A549 (cell line): ENCODE data around the gene MZT2B. TPM values are rescaled to one million over a fixed set of nuclear protein-coding genes. Genes with fewer than 3 reads are reported as not detected.
"Not testable (repeated sequence)": the region's sequence is repeated elsewhere in the genome, so short reads cannot be mapped to it uniquely, and the experiment has no call there.

Experiments
- ATAC-seq, 2 experiments: fragments of 200-7000 bp in 1 of 2; fragments of >200 bp in 1 of 2; cut with Nextera tagmentation in 1 of 2; cut with Tn5 transposase in 1 of 2; 3 replicates each; pipeline versions ENCODE4 v1.8.0 to v1.9.1; 2018 to 2020; ENCODE audit warnings: mild to moderate bottlenecking in 1 of 2, moderate library complexity in 1 of 2
- CTCF ChIA-PET: fragments of 300-600 bp; sonication (Branson Sonifier 250); formaldehyde crosslinking; extraction: SDS; loops from one replicate; lab custom pipeline; 2021; ENCODE audit warnings: antibody characterized with exemption, inconsistent platforms; lab: Yijun Ruan, JAX
- POLR2A ChIA-PET: fragments of 350-600 bp; formaldehyde crosslinking; extraction: SDS; loops from one replicate; lab custom pipeline; 2021; ENCODE audit warnings: antibody characterized with exemption, inconsistent platforms; lab: Yijun Ruan, JAX
- DNase-seq, 2 experiments: peaks; one replicate each; pipeline versions ENCODE4 v3.0.0 to v3.0.0-alpha.2; 2011 to 2016; ENCODE audit warnings: low read depth in 1 of 2, low spot score in 1 of 2
- FAIRE-seq: peaks from 2 replicates; lab custom pipeline; 2011; peaks lifted over from hg19 to GRCh38; lab: Jason Lieb, UNC
- H3K27ac ChIP-seq, 2 experiments: fragments of >200 bp; sonication (Bioruptor Twin); formaldehyde crosslinking; 3 replicates each; pipeline ENCODE4 v1.5.1; 2016 to 2017
- H3K4me1 ChIP-seq: fragments of >200 bp; sonication (Bioruptor Twin); formaldehyde crosslinking; 3 replicates; pipeline ENCODE4 v1.6.1; 2016
- H3K4me2 ChIP-seq: fragments of >200 bp; sonication (Bioruptor Twin); formaldehyde crosslinking; 3 replicates; pipeline ENCODE4 v1.6.1; 2016
- H3K4me3 ChIP-seq: fragments of >200 bp; sonication (Bioruptor Twin); formaldehyde crosslinking; 3 replicates; pipeline ENCODE4 v1.5.1; 2016
- H3K9me3 ChIP-seq: fragments of >200 bp; sonication (Bioruptor Twin); formaldehyde crosslinking; 3 replicates; pipeline ENCODE4 v1.6.1; 2016
- EHF ChIP-seq: fragments of 250-450 bp; sonication (Bioruptor Pico); IDR thresholded peaks from 2 replicates; pipeline ENCODE4 v1.5.0; 2020; ENCODE audit warnings: mild to moderate bottlenecking
- EP300 ChIP-seq, 2 experiments: fragments of >200 bp; sonication (Bioruptor Twin); formaldehyde crosslinking; IDR thresholded peaks; 2 replicates in 1 of 2; 3 replicates in 1 of 2; pipeline ENCODE4 v1.6.1; 2016 to 2017
- MAX ChIP-seq: IDR thresholded peaks from 2 replicates; pipeline ENCODE4 v1.6.1; 2012
- MAZ ChIP-seq: fragments of 150-350 bp; IDR thresholded peaks from 2 replicates; pipeline ENCODE4 v1.6.1; 2014; ENCODE audit warnings: antibody characterized with exemption, low read depth, low read length, borderline replicate concordance
- NR3C1 ChIP-seq: fragments of >200 bp; sonication (Bioruptor Twin); formaldehyde crosslinking; IDR thresholded peaks from 3 replicates; pipeline ENCODE4 v1.6.1; 2017
- PHF8 ChIP-seq: fragments of 200-600 bp; sonication (generic); IDR thresholded peaks from 2 replicates; pipeline ENCODE4 v1.6.1; 2016; ENCODE audit warnings: low read depth, mild to moderate bottlenecking, antibody characterized with exemption, moderate library complexity, borderline replicate concordance
- POLR2A ChIP-seq: IDR thresholded peaks from 2 replicates; pipeline ENCODE4 v1.6.1; 2012; ENCODE audit warnings: mild to moderate bottlenecking, low read length
- RAD21 ChIP-seq, 2 experiments: fragments of >200 bp in 1 of 2; sonication (Bioruptor Twin) in 1 of 2; formaldehyde crosslinking in 1 of 2; IDR thresholded peaks in 1 of 2; conservative IDR thresholded peaks in 1 of 2; 2 replicates in 1 of 2; 3 replicates in 1 of 2; pipeline ENCODE4 v1.6.1; 2012 to 2018; ENCODE audit warnings: inconsistent platforms in 1 of 2
- RNF2 ChIP-seq: fragments of 200-600 bp; sonication (generic); IDR thresholded peaks from 2 replicates; pipeline ENCODE4 v1.6.1; 2016; ENCODE audit warnings: low read depth, mild to moderate bottlenecking, antibody characterized with exemption, moderate library complexity, borderline replicate concordance
- ZC3H11A ChIP-seq: fragments of 450-650 bp; IDR thresholded peaks from 2 replicates; pipeline ENCODE4 v1.6.1; 2014; ENCODE audit warnings: antibody characterized with exemption, mild to moderate bottlenecking
- WGBS: methylation state at CpG from one replicate; pipeline ENCODE4 v1.1.6; 2017; ENCODE audit errors: missing lambda C conversion rate; 5-methylcytosine and 5-hydroxymethylcytosine counted together
- polyA plus RNA-seq, 4 experiments: library from polyadenylated mRNA; depleted of rRNA in 3 of 4; stranded (reverse); fragments of >200 nt; fragmentation: RNase III in 1 of 4; extraction: RNeasy Plus Mini Kit Qiagen cat#74134 plus additional on column Dnase treatment in 1 of 4; gene quantifications; 2 replicates in 3 of 4; 3 replicates in 1 of 4; pipeline ENCODE4 v1.2.3, GENCODE V29; 2011 to 2017

MZT2B gene
- polyA plus RNA-seq, 2 of the 4 experiments (the other 2 are of a cell fraction), result 102 to 273 TPM

DNA sequence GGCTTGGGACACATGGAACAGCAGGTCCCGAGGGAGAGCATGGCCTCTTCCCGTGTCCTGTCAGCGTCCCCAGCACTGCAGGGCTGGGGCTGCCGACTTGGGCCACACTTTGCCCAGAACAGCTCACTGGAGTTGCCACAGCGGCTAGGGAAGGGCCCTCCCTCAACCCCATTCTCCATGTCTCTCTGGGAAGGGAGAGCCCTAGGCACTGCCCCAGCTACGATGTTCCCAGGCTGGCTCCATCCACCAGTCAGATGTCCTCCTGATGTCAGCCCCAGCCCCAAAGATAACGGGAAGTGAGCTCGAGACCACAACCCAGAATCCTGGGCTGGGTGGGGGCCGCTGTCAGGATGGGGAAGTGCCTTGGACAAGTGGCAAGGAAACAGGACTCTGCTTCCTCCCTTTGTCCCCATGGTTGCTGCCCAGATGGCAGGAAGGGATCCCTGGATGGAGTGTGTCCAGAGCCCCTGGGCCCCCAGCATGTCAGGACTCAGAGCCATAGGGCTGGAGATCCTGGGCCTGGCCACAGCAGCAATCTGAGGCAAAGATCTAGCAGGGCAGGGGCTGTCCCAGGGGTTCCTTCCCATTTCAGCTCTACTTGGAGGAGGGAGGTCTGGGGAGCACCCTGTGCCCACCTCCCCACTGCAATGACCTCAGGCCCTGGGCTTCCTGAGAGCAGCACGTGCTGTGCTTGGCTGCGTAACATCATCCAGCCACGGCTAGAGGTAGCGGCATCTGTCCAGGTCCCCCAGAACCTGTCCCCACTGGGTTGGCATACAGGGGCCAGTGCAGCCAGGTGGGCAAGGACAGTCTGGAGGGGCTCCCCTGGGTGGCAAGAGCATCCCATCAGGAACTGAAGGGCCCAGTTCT, 39.4 kb upstream of the MZT2B start:
- FAIRE-seq, ATAC-seq, H3K4me3 ChIP-seq, H3K4me2 ChIP-seq, H3K27ac ChIP-seq, CTCF ChIA-PET, H3K9me3 ChIP-seq, DNase-seq, H3K4me1 ChIP-seq, POLR2A ChIA-PET: not testable (repeated sequence)
- 88% methylated on average over 6 of the region's 13 CpGs for WGBS

DNA sequence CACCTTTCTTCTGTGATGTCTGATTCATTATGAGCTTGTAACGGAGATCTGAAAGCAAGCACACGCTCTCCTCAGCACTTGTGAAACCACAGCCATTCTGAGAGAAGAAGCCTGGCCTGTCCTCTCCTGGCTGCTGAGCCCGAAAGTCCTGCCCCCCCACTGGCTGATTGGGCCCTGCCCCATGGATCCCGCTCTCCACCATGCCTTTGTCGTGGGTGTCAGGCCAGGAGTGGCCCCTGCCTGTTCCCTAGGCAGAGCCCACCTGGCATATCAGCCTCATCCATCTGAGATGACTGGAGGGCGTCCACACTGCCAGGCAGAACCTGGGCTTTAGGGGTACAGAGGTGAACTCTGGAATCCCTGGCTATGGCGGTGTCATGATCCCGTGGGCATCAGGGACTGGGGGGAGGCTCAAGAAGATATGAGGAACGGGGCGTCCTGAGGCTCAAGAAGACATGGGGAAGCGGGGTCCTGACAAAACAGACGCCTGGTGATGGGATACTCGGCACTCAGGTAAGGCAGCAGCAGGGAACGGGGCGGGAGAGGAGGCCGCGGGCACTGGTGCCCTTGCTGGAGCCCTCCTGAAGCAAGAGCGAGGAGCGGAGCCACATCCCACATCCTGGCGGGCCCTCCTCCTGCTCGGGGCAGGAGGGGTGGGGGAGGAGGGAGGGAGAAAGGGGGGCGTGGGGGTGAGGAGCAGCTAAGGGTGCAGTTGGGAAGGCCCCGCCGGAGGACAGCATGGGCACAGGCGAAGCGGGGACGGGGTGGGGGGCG, 38.6 kb upstream of the MZT2B start:
- DNase-seq, H3K9me3 ChIP-seq, ATAC-seq, POLR2A ChIA-PET, FAIRE-seq, H3K4me3 ChIP-seq, H3K4me1 ChIP-seq, H3K27ac ChIP-seq, H3K4me2 ChIP-seq, CTCF ChIA-PET: not testable (repeated sequence)
- WGBS, result 81% methylated on average over 20 of the region's 28 CpGs

GRCh38 chr2:130145006-130145414, 37.1 kb upstream of the MZT2B start, which contains the start of gene CCDC74B:
Gene CCDC74B (minus strand): TSS chr2:130145112. CDS start chr2:130144996, 116 bp downstream.
- not testable (repeated sequence) for FAIRE-seq, H3K4me1 ChIP-seq, H3K9me3 ChIP-seq
- Histone ChIP-seq H3K4me2 (peak within 1 kb of the TSS; percentile 64), H3K27ac (peak within 1 kb of the TSS; percentile 50 to 84), H3K4me3 (peak within 1 kb of the TSS; percentile 40)
- DNase-seq (peak in 1 of 2 experiments; percentile 52), ATAC-seq (peak; percentile 90 to 96)
- ChIA-PET CTCF (interaction anchor here (0.8 to 1.0 kb wide), 2 partner anchors 183 to 203 kb away, joined by 3 to 4 read pairs; no protein-coding TSS in a partner anchor), POLR2A (interaction anchor here (0.6 kb wide), 1 partner anchor 974 kb away, joined by 6 read pairs; no protein-coding TSS in a partner anchor)
- WGBS, result 8% methylated on average over 9 of the region's 30 CpGs
- peak; percentile 25; the same call in 1 of the 2 replicates for TF ChIP-seq POLR2A
- TF ChIP-seq PHF8, result peak; percentile 30; the same call in 1 of the 2 replicates

DNA sequence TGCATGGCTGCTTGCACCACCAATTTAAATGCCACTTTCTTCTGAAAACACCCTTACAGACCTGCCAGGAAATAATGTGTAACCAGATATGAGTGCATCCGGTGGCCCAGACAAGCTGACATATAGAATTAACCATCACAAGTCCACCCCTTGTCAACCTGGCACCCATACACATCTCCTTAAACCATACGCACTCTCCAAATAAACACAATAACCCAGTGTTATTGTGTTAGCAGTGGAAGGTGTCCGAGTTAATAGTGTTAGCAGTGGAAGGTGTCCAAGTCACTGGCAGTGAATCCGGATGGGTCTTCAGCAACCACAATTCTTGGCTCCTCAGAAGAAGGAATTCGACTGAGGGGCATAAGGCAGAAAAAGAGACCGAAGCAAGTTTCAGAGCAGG, 33.5 kb upstream of the MZT2B start:
- H3K4me1 ChIP-seq, H3K4me2 ChIP-seq, H3K27ac ChIP-seq, H3K9me3 ChIP-seq, H3K4me3 ChIP-seq, FAIRE-seq, DNase-seq, ATAC-seq, POLR2A ChIA-PET, CTCF ChIA-PET: not testable (repeated sequence)
- WGBS, result 44% methylated on average over 5 of the region's 6 CpGs

- TF ChIP-seq EP300 (IDR thresholded peaks at IDR 0.05) (no peak), RNF2 (no peak), MAX (no peak), NR3C1 (no peak), ZC3H11A (no peak), RAD21 (conservative IDR thresholded peaks at IDR 0.05 in 1 of 2, IDR thresholded peaks at IDR 0.05 in 1 of 2) (no peak), MAZ (no peak), EHF (CRISPR knock-in tag) (no peak)
- peaks cover 1% of the 10 kb centered on the region; the same call in 1 of the 3 replicates for H3K4me1 ChIP-seq
- ATAC-seq (no peak), DNase-seq (no peak), FAIRE-seq (no peak)
- no peak overlapping the region for H3K4me3 ChIP-seq
- no peak overlapping the region for H3K27ac ChIP-seq
- POLR2A ChIA-PET, result no interaction called here
- CTCF ChIA-PET, result interaction anchor here (0.7 to 1.3 kb wide), 2 partner anchors 28 to 182 kb away, joined by 3 to 4 read pairs; no protein-coding TSS in a partner anchor
- 94% methylated on average over 23 of the region's 23 CpGs for WGBS
- no peaks in the 10 kb centered on the region for H3K9me3 ChIP-seq
- no peak overlapping the region for H3K4me2 ChIP-seq
Measured at GRCh38 chr2:130150181-130151144, 31.6 kb upstream of the MZT2B start.

- POLR2A ChIA-PET, FAIRE-seq, H3K4me3 ChIP-seq, ATAC-seq, H3K4me1 ChIP-seq, H3K9me3 ChIP-seq, H3K27ac ChIP-seq, DNase-seq, H3K4me2 ChIP-seq: not testable (repeated sequence)
- 64% methylated on average over 4 of the region's 5 CpGs for WGBS
- CTCF ChIA-PET, result interaction anchor here (1.3 kb wide), 1 partner anchor 181 kb away, joined by 4 read pairs; no protein-coding TSS in a partner anchor
Measured at GRCh38 chr2:130151145-130151512, 30.9 kb upstream of the MZT2B start.

DNA sequence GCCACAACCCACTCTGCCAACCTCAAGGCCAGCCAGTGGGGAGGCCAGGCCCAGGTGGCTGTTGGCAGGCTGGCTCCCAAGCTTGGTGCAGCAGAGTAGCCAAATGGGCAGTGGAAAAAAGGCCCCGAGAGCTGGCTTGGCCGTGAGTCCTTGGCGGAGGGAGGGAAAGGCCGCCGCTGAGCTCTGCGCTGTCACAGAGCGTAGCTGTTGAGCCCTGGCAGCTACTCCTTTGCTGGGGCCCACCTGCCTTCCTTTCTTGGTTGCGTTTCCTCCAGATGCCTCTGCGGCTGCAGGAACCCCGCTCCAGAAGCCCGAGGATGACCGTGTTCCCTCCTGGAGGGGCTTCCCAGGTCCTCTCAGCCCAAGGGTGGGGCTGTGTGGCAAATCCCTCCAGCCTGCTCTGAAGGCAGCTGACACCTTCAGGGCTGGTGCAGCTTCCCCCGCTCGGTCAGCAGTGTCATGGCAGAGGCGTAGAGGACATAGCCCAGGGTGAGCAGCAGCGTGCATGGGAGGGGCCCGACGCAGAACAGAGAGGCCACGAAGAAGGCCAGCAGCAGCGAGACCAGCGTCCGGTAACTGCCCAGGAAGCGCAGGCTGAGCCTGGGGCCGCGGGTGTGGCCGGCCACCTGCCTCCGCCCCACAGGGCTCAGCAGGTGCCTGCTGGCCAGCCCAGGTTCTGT, 29.8 kb upstream of the MZT2B start:
- POLR2A ChIA-PET, H3K27ac ChIP-seq, DNase-seq, H3K4me2 ChIP-seq, ATAC-seq, H3K4me3 ChIP-seq, H3K9me3 ChIP-seq, H3K4me1 ChIP-seq, FAIRE-seq: not testable (repeated sequence)
- CTCF ChIA-PET, result interaction anchor here (0.6 kb wide), 2 partner anchors 30 to 1969 kb away, joined by 3 read pairs; partner anchors contain the start of gene MZT2B
- 95% methylated on average over 23 of the region's 27 CpGs for WGBS
